ENCODE data around the gene ADAMTS14. TPM values are rescaled to one million over a fixed set of nuclear protein-coding genes. Genes with fewer than 3 reads are reported as not detected.

The ADAMTS14 gene
- total RNA-seq, 1 experiment from 2014 or later, result 1.6 TPM

- Histone ChIP-seq H3T11ph (ENCODE audit: low read length) (no peak overlapping the region), H3K79me1 (ENCODE audit: insufficient read depth, low read depth, low read length, poor library complexity, severe bottlenecking) (no peaks in the 10 kb centered on the region), H4K5ac (ENCODE audit: insufficient read length, low read depth, low read length) (no peak overlapping the region), H3K27me3 (ENCODE audit: insufficient read depth, low read length) (no peaks in the 10 kb centered on the region), H3K79me2 (ENCODE audit: insufficient read depth, low read length) (no peaks in the 10 kb centered on the region), H3K4me1 (ENCODE audit: insufficient read depth, low read length) (peaks cover 6% of the 10 kb centered on the region; the same call in 1 of the 2 replicates), H4K91ac (ENCODE audit: insufficient read length, low read depth, low read length) (no peak overlapping the region), H2AFZ (ENCODE audit: low read length) (no peak overlapping the region), H3K23ac (ENCODE audit: insufficient read length, low read depth, low read length) (no peak overlapping the region), H4K8ac (replicated peaks; ENCODE audit: insufficient read length, low read depth, low read length) (no peak overlapping the region), H4K20me1 (ENCODE audit: control insufficient read depth, insufficient read depth, insufficient read length) (no peaks in the 10 kb centered on the region), H3K23me2 (ENCODE audit: insufficient read length, low read depth, low read length, poor library complexity, severe bottlenecking) (no peaks in the 10 kb centered on the region), H3K56ac (ENCODE audit: insufficient read length, low read depth, low read length) (no peak overlapping the region), H3K9ac (ENCODE audit: extremely low read depth, insufficient read length, low read length) (no peak overlapping the region), H2BK12ac (ENCODE audit: insufficient read length, low read depth, low read length) (no peak overlapping the region), H3K18ac (ENCODE audit: insufficient read length, low read depth, low read length) (no peak overlapping the region), H3K27ac (ENCODE audit: insufficient read length, low read depth, low read length) (no peak overlapping the region), H2BK120ac (ENCODE audit: low read depth, low read length, poor library complexity, severe bottlenecking) (no peak overlapping the region), H3K4me2 (ENCODE audit: insufficient read depth, insufficient read length, low read length) (no peak overlapping the region), H3K9me3 (ENCODE audit: control insufficient read depth, low read depth, low read length) (no peaks in the 10 kb centered on the region), H3K14ac (ENCODE audit: insufficient read depth, low read length) (no peak overlapping the region; the same call in 1 of the 2 replicates), H2AK5ac (ENCODE audit: insufficient read length, low read length) (no peak overlapping the region), H2BK15ac (ENCODE audit: low read depth, low read length) (no peak overlapping the region), H2BK5ac (ENCODE audit: insufficient read length, low read length) (no peak overlapping the region), H3K4ac (ENCODE audit: low read depth, low read length) (no peak overlapping the region), H2BK20ac (ENCODE audit: low read depth, low read length, poor library complexity, severe bottlenecking) (no peak overlapping the region)
- DNase-seq, result no peak
- H3K36me3 Mint-ChIP-seq (ENCODE audit: insufficient read depth in 1 of 3, low read depth in 3 of 3), result no peaks in the 10 kb centered on the region
- no peaks in the 10 kb centered on the region; a peak in 1 of 5 replicates for H3K9me3 Mint-ChIP-seq
- no peak for TF ChIP-seq CTCF (conservative IDR thresholded peaks at IDR 0.05)
- no CpG with 5 or more reads among the region's 6 CpGs for WGBS (ENCODE audit: extremely low coverage, insufficient read length, low lambda C conversion rate)
- H3K27ac Mint-ChIP-seq, result 0 out of 7 replicates have a peak overlapping the region, but pooled peaks of 1 of the 3 experiments have one; percentile 15
- no peak overlapping the region for H3K4me3 Mint-ChIP-seq
- no peaks in the 10 kb centered on the region; the same call in 1 of the 2 replicates for H3K27me3 Mint-ChIP-seq (ENCODE audit: low read depth)
- peaks cover 21 to 22% of the 10 kb centered on the region in 2 experiments for H3K4me1 Mint-ChIP-seq
These were observed 136.8 kb downstream of the ADAMTS14 start for GRCh38 chr10:70809011-70809611.
